ENCODE results near the gene ATF7IP. TPM values are rescaled to one million over a fixed set of nuclear protein-coding genes. Genes with fewer than 3 reads are reported as not detected.
"Not testable (repeated sequence)": the region's sequence is repeated elsewhere in the genome, so short reads cannot be mapped to it uniquely, and the experiment has no call there.

Gene ATF7IP
- total RNA-seq, 1 donor from 2014 or later, result 153 TPM

- peaks cover 23% of the 10 kb centered on the region for H3K4me1 Mint-ChIP-seq (ENCODE audit: unreplicated experiment)
- H3K36me3 Mint-ChIP-seq (ENCODE audit: low read depth, unreplicated experiment), result no peaks in the 10 kb centered on the region
- H3K9me3 Mint-ChIP-seq (ENCODE audit: unreplicated experiment), result no peaks in the 10 kb centered on the region
- peak overlapping the region; percentile 82 for H3K27ac Mint-ChIP-seq (ENCODE audit: unreplicated experiment)
- TF ChIP-seq CTCF (IDR thresholded peaks at IDR 0.05; ENCODE audit: unreplicated experiment), result no peak
- peaks cover 1% of the 10 kb centered on the region for H3K27me3 Mint-ChIP-seq (ENCODE audit: unreplicated experiment)
- H3K4me3 Mint-ChIP-seq (ENCODE audit: unreplicated experiment), result no peak overlapping the region
- DNase-seq (ENCODE audit: low spot score), result peak; percentile 14
Observed at GRCh38 chr12:14394317-14395073, 29.0 kb downstream of the ATF7IP start.

GRCh38 chr12:14395074-14395778, 29.7 kb downstream of the ATF7IP start:
- TF ChIP-seq CTCF (IDR thresholded peaks at IDR 0.05; ENCODE audit: unreplicated experiment), result no peak
- no peaks in the 10 kb centered on the region for H3K36me3 Mint-ChIP-seq (ENCODE audit: low read depth, unreplicated experiment)
- H3K4me3 Mint-ChIP-seq (ENCODE audit: unreplicated experiment), result no peak overlapping the region
- H3K27me3 Mint-ChIP-seq (ENCODE audit: unreplicated experiment), result peaks cover 1% of the 10 kb centered on the region
- H3K27ac Mint-ChIP-seq (ENCODE audit: unreplicated experiment), result peak overlapping the region; percentile 17
- DNase-seq (ENCODE audit: low spot score), result no peak
- H3K9me3 Mint-ChIP-seq (ENCODE audit: unreplicated experiment), result no peaks in the 10 kb centered on the region
- H3K4me1 Mint-ChIP-seq (ENCODE audit: unreplicated experiment), result peaks cover 26% of the 10 kb centered on the region

- TF ChIP-seq CTCF (IDR thresholded peaks at IDR 0.05; ENCODE audit: unreplicated experiment), result no peak
- Mint-ChIP-seq H3K4me1 (ENCODE audit: unreplicated experiment) (peaks cover 26% of the 10 kb centered on the region), H3K9me3 (ENCODE audit: unreplicated experiment) (no peaks in the 10 kb centered on the region), H3K36me3 (ENCODE audit: low read depth, unreplicated experiment) (no peaks in the 10 kb centered on the region), H3K4me3 (ENCODE audit: unreplicated experiment) (no peak overlapping the region), H3K27ac (ENCODE audit: unreplicated experiment) (no peak overlapping the region), H3K27me3 (ENCODE audit: unreplicated experiment) (peaks cover 1% of the 10 kb centered on the region)
- no peak for DNase-seq (ENCODE audit: low spot score)
Observed at GRCh38 chr12:14396071-14396470, 30.6 kb downstream of the ATF7IP start.

- peaks cover 1% of the 10 kb centered on the region for H3K27me3 Mint-ChIP-seq (ENCODE audit: unreplicated experiment)
- no peak for TF ChIP-seq CTCF (IDR thresholded peaks at IDR 0.05; ENCODE audit: unreplicated experiment)
- no peaks in the 10 kb centered on the region for H3K36me3 Mint-ChIP-seq (ENCODE audit: low read depth, unreplicated experiment)
- H3K4me1 Mint-ChIP-seq (ENCODE audit: unreplicated experiment), result peaks cover 16% of the 10 kb centered on the region
- H3K9me3 Mint-ChIP-seq (ENCODE audit: unreplicated experiment), result no peaks in the 10 kb centered on the region
- no peak overlapping the region for H3K4me3 Mint-ChIP-seq (ENCODE audit: unreplicated experiment)
- DNase-seq (ENCODE audit: low spot score), result no peak
- H3K27ac Mint-ChIP-seq (ENCODE audit: unreplicated experiment), result no peak overlapping the region
Observed at GRCh38 chr12:14399871-14400270, 34.4 kb downstream of the ATF7IP start.

- Mint-ChIP-seq H3K4me1 (ENCODE audit: unreplicated experiment) (peaks cover 12% of the 10 kb centered on the region), H3K9me3 (ENCODE audit: unreplicated experiment) (no peaks in the 10 kb centered on the region), H3K36me3 (ENCODE audit: low read depth, unreplicated experiment) (no peaks in the 10 kb centered on the region), H3K27me3 (ENCODE audit: unreplicated experiment) (peaks cover 1% of the 10 kb centered on the region), H3K4me3 (ENCODE audit: unreplicated experiment) (no peak overlapping the region), H3K27ac (ENCODE audit: unreplicated experiment) (no peak overlapping the region)
- DNase-seq (ENCODE audit: low spot score), result no peak
- TF ChIP-seq CTCF (IDR thresholded peaks at IDR 0.05; ENCODE audit: unreplicated experiment), result no peak
Observed at GRCh38 chr12:14400599-14400998, 35.1 kb downstream of the ATF7IP start.

GRCh38 chr12:14401267-14401666, 35.8 kb downstream of the ATF7IP start:
- H3K36me3 Mint-ChIP-seq (ENCODE audit: low read depth, unreplicated experiment); H3K27ac Mint-ChIP-seq (ENCODE audit: unreplicated experiment); DNase-seq (ENCODE audit: low spot score); H3K4me3 Mint-ChIP-seq (ENCODE audit: unreplicated experiment); H3K9me3 Mint-ChIP-seq (ENCODE audit: unreplicated experiment); H3K27me3 Mint-ChIP-seq (ENCODE audit: unreplicated experiment): not testable (repeated sequence)
- H3K4me1 Mint-ChIP-seq (ENCODE audit: unreplicated experiment), result peaks cover 12% of the 10 kb centered on the region
